H9 (cell line): ENCODE measurements around the gene SAXO2. TPM values are rescaled to one million over a fixed set of nuclear protein-coding genes. Genes with fewer than 3 reads are reported as not detected.
"Not testable (repeated sequence)": the region's sequence is repeated elsewhere in the genome, so short reads cannot be mapped to it uniquely, and the experiment has no call there.

Source experiments
- DNase-seq: peaks from one replicate; pipeline ENCODE4 v3.0.0-alpha.2; 2017
- H2AFZ ChIP-seq: one replicate; pipeline ENCODE4 v1.6.1; 2013; ENCODE audit warnings: mild to moderate bottlenecking, low read length, control low read depth, moderate library complexity
- H2AK5ac ChIP-seq: 2 replicates; pipeline ENCODE4 v1.6.1; 2013; ENCODE audit warnings: low read length, control low read depth, mixed read lengths; ENCODE audit not compliant: insufficient read length
- H2BK120ac ChIP-seq: one replicate; pipeline ENCODE4 v1.6.1; 2013; ENCODE audit warnings: low read depth, mild to moderate bottlenecking, low read length, control low read depth, inconsistent platforms; ENCODE audit not compliant: poor library complexity, severe bottlenecking
- H2BK12ac ChIP-seq: 2 replicates; pipeline ENCODE4 v1.6.1; 2013; ENCODE audit warnings: low read length, control low read depth, mixed read lengths, low read depth; ENCODE audit not compliant: insufficient read length
- H2BK15ac ChIP-seq: 2 replicates; pipeline ENCODE4 v1.6.1; 2013; ENCODE audit warnings: low read depth, low read length, control low read depth
- H2BK20ac ChIP-seq: one replicate; pipeline ENCODE4 v1.6.1; 2013; ENCODE audit warnings: low read depth, mild to moderate bottlenecking, low read length, control low read depth, inconsistent platforms; ENCODE audit not compliant: poor library complexity, severe bottlenecking
- H2BK5ac ChIP-seq: 2 replicates; pipeline ENCODE4 v1.6.1; 2013; ENCODE audit warnings: low read length, control low read depth, mixed read lengths; ENCODE audit not compliant: insufficient read length
- H3K14ac ChIP-seq: 2 replicates; pipeline ENCODE4 v1.6.1; 2013; ENCODE audit warnings: low read length, control low read depth; ENCODE audit not compliant: insufficient read depth
- H3K18ac ChIP-seq: 2 replicates; pipeline ENCODE4 v1.6.1; 2013; ENCODE audit warnings: low read depth, mild to moderate bottlenecking, mixed read lengths, low read length, control low read depth; ENCODE audit not compliant: insufficient read length
- H3K23ac ChIP-seq: 2 replicates; pipeline ENCODE4 v1.6.1; 2013; ENCODE audit warnings: low read length, control low read depth, mixed read lengths, low read depth; ENCODE audit not compliant: insufficient read length
- H3K23me2 ChIP-seq: 2 replicates; pipeline ENCODE4 v1.6.1; 2013; ENCODE audit warnings: low read depth, mild to moderate bottlenecking, mixed read lengths, low read length, control low read depth; ENCODE audit not compliant: insufficient read length, poor library complexity, severe bottlenecking
- H3K27ac ChIP-seq: 2 replicates; pipeline ENCODE4 v1.5.1; 2013; ENCODE audit warnings: low read length, control low read depth, mixed read lengths, low read depth; ENCODE audit not compliant: insufficient read length
- H3K27me3 ChIP-seq: 2 replicates; pipeline ENCODE4 v1.6.1; 2013; ENCODE audit warnings: low read length, control low read depth, inconsistent platforms; ENCODE audit not compliant: insufficient read depth
- H3K4ac ChIP-seq: 2 replicates; pipeline ENCODE4 v1.6.1; 2013; ENCODE audit warnings: low read depth, mild to moderate bottlenecking, control low read depth, inconsistent platforms, low read length, moderate library complexity
- H3K4me1 ChIP-seq: 2 replicates; pipeline ENCODE4 v1.6.1; 2013; ENCODE audit warnings: low read length, control low read depth, inconsistent platforms; ENCODE audit not compliant: insufficient read depth
- H3K4me2 ChIP-seq: 2 replicates; pipeline ENCODE4 v1.6.1; 2013; ENCODE audit warnings: low read length, control low read depth, mixed read lengths; ENCODE audit not compliant: insufficient read length, insufficient read depth
- H3K56ac ChIP-seq: 2 replicates; pipeline ENCODE4 v1.6.1; 2013; ENCODE audit warnings: low read depth, mild to moderate bottlenecking, mixed read lengths, low read length, control low read depth; ENCODE audit not compliant: insufficient read length
- H3K79me1 ChIP-seq: 2 replicates; pipeline ENCODE4 v1.6.1; 2013; ENCODE audit warnings: low read depth, mild to moderate bottlenecking, moderate library complexity, low read length, control low read depth, inconsistent platforms; ENCODE audit not compliant: insufficient read depth, poor library complexity, severe bottlenecking
- H3K79me2 ChIP-seq: 2 replicates; pipeline ENCODE4 v1.6.1; 2013; ENCODE audit warnings: low read length, control low read depth, inconsistent platforms; ENCODE audit not compliant: insufficient read depth
- H3K9ac ChIP-seq: 2 replicates; pipeline ENCODE4 v1.6.1; 2013; ENCODE audit warnings: low read length, control low read depth, mixed read lengths; ENCODE audit not compliant: insufficient read length; ENCODE audit errors: extremely low read depth
- H3K9me3 ChIP-seq: one replicate; pipeline ENCODE4 v1.6.1; 2013; ENCODE audit warnings: low read depth, low read length, inconsistent platforms; ENCODE audit not compliant: control insufficient read depth
- H3T11ph ChIP-seq: one replicate; pipeline ENCODE4 v1.6.1; 2013; ENCODE audit warnings: mild to moderate bottlenecking, low read length, control low read depth, inconsistent platforms
- H4K20me1 ChIP-seq: one replicate; pipeline ENCODE4 v1.6.1; 2013; ENCODE audit not compliant: control insufficient read depth, insufficient read length, insufficient read depth
- H4K5ac ChIP-seq: 2 replicates; pipeline ENCODE4 v1.6.1; 2013; ENCODE audit warnings: low read depth, mild to moderate bottlenecking, mixed read lengths, low read length, control low read depth; ENCODE audit not compliant: insufficient read length
- H4K8ac ChIP-seq: replicated peaks from 2 replicates; pipeline ENCODE4 v1.6.1; 2013; ENCODE audit warnings: low read length, control low read depth, mixed read lengths, low read depth; ENCODE audit not compliant: insufficient read length
- H4K91ac ChIP-seq: 2 replicates; pipeline ENCODE4 v1.6.1; 2013; ENCODE audit warnings: low read depth, mild to moderate bottlenecking, moderate library complexity, mixed read lengths, low read length, control low read depth; ENCODE audit not compliant: insufficient read length
- H3K27ac Mint-ChIP-seq, 3 experiments: 2 replicates in 2 of 3; 3 replicates in 1 of 3; pipeline ENCODE4 v1.8.0; 2020 to 2021; ENCODE audit warnings: mixed read lengths in 3 of 3, mild to moderate bottlenecking in 1 of 3, moderate library complexity in 1 of 3
- H3K27me3 Mint-ChIP-seq: 2 replicates; pipeline ENCODE4 v1.8.0; 2021; ENCODE audit warnings: low read depth, mild to moderate bottlenecking, moderate library complexity, mixed read lengths
- H3K36me3 Mint-ChIP-seq, 3 experiments: 2 replicates in 2 of 3; 3 replicates in 1 of 3; pipeline ENCODE4 v1.8.0; 2020 to 2021; ENCODE audit warnings: low read depth in 3 of 3, mixed read lengths in 3 of 3; ENCODE audit not compliant: insufficient read depth in 1 of 3
- H3K4me1 Mint-ChIP-seq, 2 experiments: 2 replicates each; pipeline ENCODE4 v1.8.0; 2020; ENCODE audit warnings: mixed read lengths in 2 of 2
- H3K4me3 Mint-ChIP-seq, 2 experiments: 2 replicates in 1 of 2; 3 replicates in 1 of 2; pipeline ENCODE4 v1.8.0; 2020 to 2021; ENCODE audit warnings: mild to moderate bottlenecking in 2 of 2, mixed read lengths in 2 of 2, moderate library complexity in 1 of 2
- H3K9me3 Mint-ChIP-seq, 2 experiments: 2 replicates in 1 of 2; 3 replicates in 1 of 2; pipeline ENCODE4 v1.8.0; 2020; ENCODE audit warnings: mild to moderate bottlenecking in 2 of 2, mixed read lengths in 2 of 2, moderate library complexity in 1 of 2
- CTCF ChIP-seq: fragments of 200-600 bp; sonication (generic); conservative IDR thresholded peaks from 3 replicates; pipeline ENCODE4 v1.8.0; 2021; ENCODE audit warnings: antibody characterized with exemption, mild to moderate bottlenecking
- WGBS: extraction: QIAGEN DNeasy Blood & Tissue Kit; methylation state at CpG from one replicate; pipeline ENCODE4 v1.1.7; 2013; ENCODE audit warnings: missing lambda C conversion rate, low lambda C conversion rate, mixed read lengths; ENCODE audit not compliant: insufficient read length; ENCODE audit errors: extremely low coverage; 5-methylcytosine and 5-hydroxymethylcytosine counted together
- total RNA-seq: library from RNA; stranded (reverse); gene quantifications from 2 replicates; pipeline ENCODE4 v1.2.1, GENCODE V29; 2021

SAXO2 gene
- total RNA-seq, 1 experiment from 2014 or later = 3.1 TPM

DNA sequence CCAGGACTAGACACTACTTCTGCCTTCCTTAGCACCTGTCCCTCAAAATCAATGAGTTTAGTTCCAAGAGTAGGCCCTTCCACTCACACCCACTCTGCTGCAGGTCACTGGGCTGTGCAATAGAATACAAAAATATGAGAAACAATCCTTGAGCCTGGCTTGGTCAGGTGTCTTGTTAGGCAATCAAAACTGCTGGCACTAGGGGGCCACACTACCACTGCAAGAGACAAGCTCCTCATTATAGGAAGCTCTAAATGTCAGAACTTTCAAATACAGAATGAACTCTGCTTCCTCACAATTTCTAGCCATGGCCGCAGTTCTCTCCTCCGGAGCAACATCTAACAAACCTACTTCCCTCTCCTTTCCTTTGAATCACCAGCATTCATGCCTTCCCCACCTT, 41.1 kb upstream of the SAXO2 start:
- H3K36me3 Mint-ChIP-seq = peaks cover 7 to 38% (median 12%) of the 10 kb centered on the region in 3 experiments; a peak in 6 of 7 replicates
- not testable (repeated sequence) for H3T11ph ChIP-seq, H3K79me1 ChIP-seq, H3K9me3 Mint-ChIP-seq, H3K18ac ChIP-seq, H3K79me2 ChIP-seq, H3K9me3 ChIP-seq, H3K23ac ChIP-seq, H3K4me2 ChIP-seq, H2AFZ ChIP-seq, H2BK5ac ChIP-seq, H3K4me1 Mint-ChIP-seq, H2BK12ac ChIP-seq, H3K4me3 Mint-ChIP-seq, H2BK15ac ChIP-seq, H2BK20ac ChIP-seq, H3K56ac ChIP-seq, H3K9ac ChIP-seq, H3K4me1 ChIP-seq, H4K20me1 ChIP-seq, H3K14ac ChIP-seq, H3K23me2 ChIP-seq, H4K91ac ChIP-seq, H2AK5ac ChIP-seq, H3K27me3 Mint-ChIP-seq, H3K27ac Mint-ChIP-seq, H3K27ac ChIP-seq, H4K8ac ChIP-seq, H2BK120ac ChIP-seq, H3K4ac ChIP-seq, H3K27me3 ChIP-seq, H4K5ac ChIP-seq
- TF ChIP-seq CTCF = peak; percentile 62
- WGBS = no CpG with 5 or more reads among the region's 2 CpGs
- peak; percentile 39 for DNase-seq
